IMR-90 (cell line): Measurements from ENCODE around the gene TEKT5. TPM values are rescaled to one million over a fixed set of nuclear protein-coding genes. Genes with fewer than 3 reads are reported as not detected.
A peak's percentile ranks its signal among the peaks of the same experiment; 100 is the strongest.

Experiments used
- ATAC-seq: fragments of 200-7000 bp; cut with Tn5 transposase; 2 replicates; pipeline ENCODE4 v1.9.1; 2020; ENCODE audit warnings: low read depth, mild to moderate bottlenecking, moderate library complexity
- BruUV-seq: library from RNA; stranded (reverse); fragments of 400-500 nt; replicated peaks from 2 replicates; lab custom pipeline; 2021; lab: Mats Ljungman, UMichigan
- CTCF ChIA-PET: fragments of 300-600 bp; formaldehyde crosslinking; extraction: SDS; loops from one replicate; lab custom pipeline; 2021; ENCODE audit warnings: antibody characterized with exemption; lab: Yijun Ruan, JAX
- POLR2A ChIA-PET: fragments of 300-600 bp; sonication (Branson Sonifier 250); formaldehyde crosslinking; loops from one replicate; lab custom pipeline; 2022; ENCODE audit warnings: antibody characterized with exemption; ENCODE audit not compliant: unreplicated experiment; lab: Charles Lee
- DNase-seq: peaks from one replicate; pipeline ENCODE4 v3.0.0; 2013
- H2AFZ ChIP-seq: replicated peaks from 2 replicates; pipeline ENCODE3; 2013; ENCODE audit warnings: low read length, mild to moderate bottlenecking; ENCODE audit not compliant: poor library complexity
- H2AK5ac ChIP-seq: 2 replicates; pipeline ENCODE4 v1.6.1; 2013; ENCODE audit warnings: low read depth, low read length, inconsistent platforms
- H2AK9ac ChIP-seq: replicated peaks from 2 replicates; pipeline ENCODE3; 2013; ENCODE audit warnings: mild to moderate bottlenecking, low read depth, low read length, moderate library complexity; ENCODE audit not compliant: poor library complexity
- H2BK120ac ChIP-seq: 2 replicates; pipeline ENCODE4 v1.6.1; 2013; ENCODE audit warnings: low read depth, low read length, inconsistent platforms
- H2BK15ac ChIP-seq: 3 replicates; pipeline ENCODE4 v1.6.1; 2013; ENCODE audit warnings: low read depth, low read length, inconsistent platforms
- H2BK20ac ChIP-seq: 2 replicates; pipeline ENCODE4 v1.6.1; 2013; ENCODE audit warnings: low read depth, mild to moderate bottlenecking, inconsistent platforms, low read length, moderate library complexity
- H2BK5ac ChIP-seq: 2 replicates; pipeline ENCODE4 v1.6.1; 2013; ENCODE audit warnings: mild to moderate bottlenecking, low read depth, low read length, inconsistent platforms; ENCODE audit not compliant: poor library complexity, severe bottlenecking
- H3K14ac ChIP-seq: replicated peaks from 2 replicates; pipeline ENCODE4 v1.6.1; 2013; ENCODE audit warnings: low read depth, low read length, inconsistent platforms
- H3K18ac ChIP-seq: 2 replicates; pipeline ENCODE4 v1.6.1; 2013; ENCODE audit warnings: low read depth, low read length, control low read depth
- H3K23ac ChIP-seq: 2 replicates; pipeline ENCODE4 v1.6.1; 2013; ENCODE audit warnings: low read depth, low read length, inconsistent platforms
- H3K27ac ChIP-seq: 2 replicates; pipeline ENCODE4 v1.5.1; 2013; ENCODE audit warnings: mild to moderate bottlenecking, control low read depth, low read length; ENCODE audit not compliant: insufficient read depth
- H3K27me3 ChIP-seq: 2 replicates; pipeline ENCODE4 v1.6.1; 2013; ENCODE audit warnings: low read length; ENCODE audit not compliant: control insufficient read depth, insufficient read depth
- H3K36me3 ChIP-seq: 2 replicates; pipeline ENCODE4 v1.6.1; 2013; ENCODE audit warnings: low read length, mixed read lengths; ENCODE audit not compliant: control insufficient read depth, insufficient read depth
- H3K4ac ChIP-seq: 2 replicates; pipeline ENCODE4 v1.6.1; 2013; ENCODE audit warnings: low read depth, low read length, inconsistent platforms
- H3K4me1 ChIP-seq: 2 replicates; pipeline ENCODE4 v1.6.1; 2013; ENCODE audit warnings: low read length, mixed read lengths; ENCODE audit not compliant: control insufficient read depth, insufficient read depth
- H3K4me2 ChIP-seq: 2 replicates; pipeline ENCODE4 v1.6.1; 2013; ENCODE audit warnings: low read depth, mild to moderate bottlenecking, control low read depth, low read length, moderate library complexity
- H3K4me3 ChIP-seq: 2 replicates; pipeline ENCODE4 v1.5.1; 2013; ENCODE audit warnings: low read depth, mild to moderate bottlenecking, control low read depth, low read length, moderate library complexity; ENCODE audit not compliant: insufficient read depth
- H3K56ac ChIP-seq: 2 replicates; pipeline ENCODE4 v1.6.1; 2013; ENCODE audit warnings: low read length, inconsistent platforms; ENCODE audit not compliant: insufficient read depth; ENCODE audit errors: extremely low read depth
- H3K79me1 ChIP-seq, 2 experiments: 2 replicates each; pipeline ENCODE4 v1.6.1; 2013; ENCODE audit warnings: low read length in 2 of 2, inconsistent platforms in 1 of 2, low read depth in 1 of 2
- H3K9ac ChIP-seq: 2 replicates; pipeline ENCODE4 v1.6.1; 2013; ENCODE audit warnings: low read depth, low read length, control low read depth
- H3K9me1 ChIP-seq: 2 replicates; pipeline ENCODE4 v1.6.1; 2013; ENCODE audit warnings: low read length, inconsistent platforms; ENCODE audit not compliant: insufficient read depth
- H3K9me3 ChIP-seq: 2 replicates; pipeline ENCODE4 v1.6.1; 2013; ENCODE audit warnings: low read length; ENCODE audit not compliant: control insufficient read depth, insufficient read depth
- H4K20me1 ChIP-seq: 2 replicates; pipeline ENCODE4 v1.6.1; 2013; ENCODE audit warnings: low read length, inconsistent platforms; ENCODE audit not compliant: insufficient read depth
- H4K5ac ChIP-seq: 2 replicates; pipeline ENCODE4 v1.6.1; 2013; ENCODE audit warnings: mild to moderate bottlenecking, low read depth, low read length, control low read depth
- H4K8ac ChIP-seq, 2 experiments: 2 replicates each; pipeline ENCODE4 v1.6.1; 2013; ENCODE audit warnings: low read depth in 2 of 2, low read length in 2 of 2, control low read depth in 1 of 2, inconsistent platforms in 1 of 2
- H4K91ac ChIP-seq: 2 replicates; pipeline ENCODE4 v1.6.1; 2013; ENCODE audit warnings: low read depth, low read length, inconsistent platforms; ENCODE audit not compliant: insufficient read depth
- BHLHE40 ChIP-seq: fragments of 150-350 bp; IDR thresholded peaks from 2 replicates; pipeline ENCODE4 v1.6.1; 2016; ENCODE audit warnings: mild to moderate bottlenecking, low read depth, low read length
- MAFK ChIP-seq: IDR thresholded peaks from 2 replicates; pipeline ENCODE4 v1.6.1; 2012; ENCODE audit warnings: low read depth, low read length, improper control_type of control experiment
- MAZ ChIP-seq: IDR thresholded peaks from 2 replicates; pipeline ENCODE4 v1.6.1; 2012; ENCODE audit warnings: low read depth, mild to moderate bottlenecking, low read length, improper control_type of control experiment, moderate library complexity, borderline replicate concordance
- MXI1 ChIP-seq: IDR thresholded peaks from 2 replicates; pipeline ENCODE4 v1.6.1; 2012; ENCODE audit warnings: low read depth, mild to moderate bottlenecking, low read length, moderate library complexity, borderline replicate concordance
- POLR2A ChIP-seq: IDR thresholded peaks from 2 replicates; pipeline ENCODE4 v1.6.1; 2012; ENCODE audit warnings: mild to moderate bottlenecking, low read depth, low read length
- WGBS, 2 experiments: methylation state at CpG; one replicate each; pipeline versions ENCODE4 v1.1.5 to v1.1.7; 2013; ENCODE audit warnings: missing lambda C conversion rate in 2 of 2; ENCODE audit not compliant: insufficient read length in 1 of 2; ENCODE audit errors: extremely low coverage in 2 of 2; 5-methylcytosine and 5-hydroxymethylcytosine counted together
- dilution Hi-C: fragments of 300-500 bp; cut with HindIII; formaldehyde crosslinking; loops from one replicate; pipeline ENCODE4 v1.14.3; 2018; ENCODE audit warnings: low sequenced_read_pairs; ENCODE audit not compliant: unreplicated experiment
- in situ Hi-C: fragments of 300-500 bp; cut with MboI; formaldehyde crosslinking; loops from 3 replicates; pipeline ENCODE4 v1.14.3; 2019; ENCODE audit warnings: low sequenced_read_pairs, inconsistent platforms, mixed read lengths
- intact Hi-C: fragments of 100-400 bp; cut with micrococcal nuclease; formaldehyde crosslinking; loops from 2 replicates; pipeline ENCODE4 v1.10.0; 2022
- polyA plus RNA-seq, 3 experiments: library from polyadenylated mRNA; depleted of rRNA; stranded (reverse); fragments of >200 nt; gene quantifications; 2 replicates each; pipeline ENCODE4 v1.2.3, GENCODE V29; 2012; ENCODE audit warnings: low replicate concordance in 1 of 3
- total RNA-seq: library from RNA; depleted of rRNA; stranded (reverse); fragments of >200 nt; gene quantifications from 2 replicates; pipeline ENCODE4 v1.2.3, GENCODE V29; 2012

TEKT5 gene
- total and polyA plus RNA-seq, 2 of the 4 experiments (the other 2 are of a cell fraction), result 0.17 TPM; not detected in 1

DNA sequence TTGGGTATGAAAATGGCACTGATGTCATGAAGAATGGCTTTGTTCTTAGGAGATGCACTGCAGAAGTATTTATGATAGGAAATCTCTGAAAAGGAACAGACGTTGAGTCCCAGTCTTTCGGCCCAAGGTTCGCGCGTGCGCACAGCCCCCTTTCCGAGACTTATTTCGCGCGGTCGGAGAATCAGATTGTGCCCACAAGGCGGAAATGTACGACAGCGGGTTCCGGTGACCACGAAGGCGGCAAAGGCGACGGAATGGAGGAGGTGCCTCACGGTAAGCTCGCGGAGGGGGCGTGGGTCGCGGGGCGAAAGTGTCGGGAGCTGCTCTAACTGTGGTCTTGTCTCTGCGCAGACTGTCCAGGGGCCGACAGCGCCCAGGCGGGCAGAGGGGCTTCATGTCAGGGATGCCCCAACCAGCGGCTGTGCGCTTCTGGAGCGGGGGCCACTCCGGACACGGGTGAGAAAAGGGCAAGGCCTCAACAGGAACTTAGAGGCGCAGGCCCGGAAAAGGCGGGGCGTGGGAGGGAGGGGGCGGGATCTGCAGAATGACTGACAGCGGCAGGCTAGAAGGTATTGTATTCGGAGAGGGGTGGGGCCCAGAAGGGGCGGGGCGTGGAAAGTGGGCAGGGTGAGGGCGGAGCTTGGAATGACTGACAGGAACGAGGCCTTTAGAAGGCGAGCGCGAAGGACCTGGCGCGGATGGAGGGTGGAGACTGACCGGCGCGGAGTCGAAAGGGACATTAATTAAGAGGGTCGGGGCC is 49.1 kb upstream of the TEKT5 start, which contains the start of gene NUBP1:
NUBP1 (plus strand) TSS at position 233 of the 760 bp plus-strand sequence; CDS start at position 255, 22 bp downstream.
- ATAC-seq, result peak; percentile 97
- WGBS, 2 experiments, result 0% methylated on average over 14 of the region's 57 CpGs; no CpG with 5 or more reads in 1 of the 2 experiments
- peaks cover 2% of the 10 kb centered on the region; the same call in 1 of the 2 replicates for H3K4me1 ChIP-seq

More for the DNA sequence above, 49.1 kb upstream of the TEKT5 start, which contains the start of gene NUBP1:
- Histone ChIP-seq H2BK15ac (peak within 1 kb of the TSS; percentile 80; the same call in 1 of the 3 replicates), H3K14ac (peak within 1 kb of the TSS; percentile 99), H3K27me3 (no peaks in the 10 kb centered on the region), H3K9ac (peak within 1 kb of the TSS; percentile 95), H3K9me1 (no peaks in the 10 kb centered on the region), H3K4me2 (peak within 1 kb of the TSS; percentile 83), H2BK5ac (peak within 1 kb of the TSS; percentile 99), H2AK9ac (peak within 1 kb of the TSS; percentile 98), H2BK120ac (peak within 1 kb of the TSS; percentile 96), H3K56ac (peak within 1 kb of the TSS; percentile 92), H3K23ac (peak within 1 kb of the TSS; percentile 99), H3K4ac (peak within 1 kb of the TSS; percentile 99), H3K36me3 (no peaks in the 10 kb centered on the region), H3K4me3 (peak within 1 kb of the TSS; percentile 80), H3K27ac (peak within 1 kb of the TSS; percentile 98), H4K5ac (peak within 1 kb of the TSS; percentile 96), H3K9me3 (no peaks in the 10 kb centered on the region), H4K8ac (peak within 1 kb of the TSS; percentile 83 to 98), H3K18ac (peak within 1 kb of the TSS; percentile 93), H4K91ac (peak within 1 kb of the TSS; percentile 93), H2AFZ (peak within 1 kb of the TSS; percentile 100), H3K79me1 (peaks cover 2 to 15% of the 10 kb centered on the region in 2 experiments; a peak in 3 of 4 replicates), H2BK20ac (peak within 1 kb of the TSS; percentile 45; the same call in 1 of the 2 replicates), H4K20me1 (no peaks in the 10 kb centered on the region), H2AK5ac (peak within 1 kb of the TSS; percentile 58; the same call in 1 of the 2 replicates)
- BruUV-seq, result TSS peak; percentile 91
- intact Hi-C loops (loop anchor here (2.0 kb wide), 1 partner anchor 175 kb away; no protein-coding TSS in a partner anchor), dilution Hi-C loops (no loop called here), in situ Hi-C loops (loop anchor here (10.0 kb wide), 1 partner anchor 1589 kb away; no protein-coding TSS in a partner anchor)
- peak; percentile 97 for DNase-seq
- TF ChIP-seq MXI1 (peak; percentile 100), POLR2A (peak; percentile 96), BHLHE40 (no peak), MAFK (peak; percentile 51), MAZ (peak; percentile 89)
- POLR2A ChIA-PET, result no interaction called here
- CTCF ChIA-PET, result interaction anchor here (0.6 to 0.8 kb wide), 3 partner anchors 143 to 234 kb away, joined by 3 to 4 read pairs (median 3); no protein-coding TSS in a partner anchor
